ENCODE measurements around the gene NAPEPLD. TPM values are rescaled to one million over a fixed set of nuclear protein-coding genes. Genes with fewer than 3 reads are reported as not detected.
"Not testable (repeated sequence)": the region's sequence is repeated elsewhere in the genome, so short reads cannot be mapped to it uniquely, and the experiment has no call there.

The NAPEPLD gene
- total and polyA plus RNA-seq, 8 donors: 3.1 to 12.4 (median 5.0) TPM

DNA sequence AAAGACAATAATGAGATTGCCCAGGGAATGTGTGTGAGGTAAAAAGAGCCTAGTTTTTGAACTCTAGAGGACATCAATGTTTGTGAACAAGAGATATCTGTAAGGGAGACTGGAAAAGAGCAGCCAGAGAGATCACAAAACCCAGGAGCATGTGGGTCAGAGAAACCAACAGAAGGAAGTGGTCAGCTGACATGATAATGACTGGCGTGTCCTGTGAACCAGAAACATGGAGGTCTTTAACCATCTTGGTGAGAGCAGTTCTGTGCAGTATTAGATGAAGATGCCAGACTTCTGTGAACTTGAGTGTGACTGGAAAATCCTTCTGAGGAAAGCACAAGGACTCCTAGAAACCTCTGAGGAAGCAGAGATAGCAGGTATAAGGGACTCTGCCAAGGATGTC is 10.2 kb upstream of the NAPEPLD start:
- H3K36me3 ChIP-seq; H3K27me3 ChIP-seq; intact Hi-C loops (cut with DNase I); H3K9me3 ChIP-seq; DNase-seq; FAIRE-seq; H3K27ac ChIP-seq; ATAC-seq; H3K4me3 ChIP-seq; H3K4me1 ChIP-seq: not testable (repeated sequence)
- 76 to 96% methylated on average over 1 of the region's 1 CpG for WGBS, 2 donors

DNA sequence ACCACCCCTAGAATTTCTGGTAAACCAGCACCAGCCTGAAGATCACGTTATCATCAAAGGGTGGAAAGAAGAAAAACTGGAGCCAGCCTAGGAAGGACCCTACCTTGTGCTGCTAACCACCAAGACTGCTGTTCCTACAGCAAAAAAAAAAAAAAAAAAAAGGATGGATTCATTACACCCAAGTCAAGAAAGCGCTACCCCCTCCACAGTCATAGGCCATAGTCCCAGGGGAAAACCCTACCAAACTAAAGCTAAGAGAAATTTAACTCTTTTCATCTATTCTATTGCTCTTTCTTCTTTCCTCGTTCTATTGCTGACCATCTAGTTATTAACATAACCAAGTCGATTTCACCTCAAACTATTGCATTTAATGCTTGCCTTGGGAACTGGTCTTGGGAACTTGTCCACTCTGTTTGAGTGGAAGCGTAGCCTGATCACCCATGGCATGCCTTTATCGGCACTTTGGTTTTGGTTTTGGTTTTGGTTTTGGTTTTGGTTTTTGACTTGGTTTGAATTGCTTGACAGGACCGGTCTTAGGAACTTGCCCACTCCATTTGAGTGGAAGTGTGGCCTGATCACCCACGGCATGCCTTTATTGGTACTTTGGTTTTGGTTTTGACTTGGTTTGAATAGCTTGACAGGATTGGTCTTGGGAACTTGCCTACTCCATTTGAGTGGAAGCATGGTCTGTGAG is 6.6 kb upstream of the NAPEPLD start:
- H3K36me3 ChIP-seq; H3K27ac ChIP-seq; H3K4me1 ChIP-seq; H3K9me3 ChIP-seq; FAIRE-seq; DNase-seq; intact Hi-C loops (cut with DNase I); H3K27me3 ChIP-seq; H3K4me3 ChIP-seq; ATAC-seq: not testable (repeated sequence)
- 95 to 96% methylated on average over 8 of the region's 8 CpGs for WGBS, 2 donors

DNA sequence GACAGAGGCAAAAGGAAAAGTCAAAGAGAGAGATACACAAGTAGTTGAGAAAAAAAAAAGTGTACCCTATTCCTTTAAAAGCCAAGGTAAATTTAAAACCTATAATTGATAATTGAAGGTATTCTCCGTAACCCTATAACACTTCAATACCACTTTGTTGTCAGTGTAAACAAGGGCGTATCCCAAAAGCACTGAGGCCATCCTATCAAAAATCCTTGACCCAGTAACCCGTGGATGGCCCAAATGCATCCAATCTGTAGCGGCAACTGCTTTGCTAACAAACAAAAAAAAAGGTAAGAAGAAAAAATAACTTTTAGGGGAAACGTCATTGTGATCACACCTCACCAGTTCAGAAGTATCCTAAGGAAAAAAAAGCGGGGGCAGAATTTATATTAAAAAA is 5.1 kb upstream of the NAPEPLD start:
- no peak for DNase-seq
- H3K27me3 ChIP-seq: no peaks in the 10 kb centered on the region
- ATAC-seq: no peak
- WGBS, 2 donors: 73 to 74% methylated on average over 6 of the region's 6 CpGs
- intact Hi-C loops (cut with DNase I): no loop called here
- FAIRE-seq: no peak
- H3K9me3 ChIP-seq: no peaks in the 10 kb centered on the region
- H3K36me3 ChIP-seq: no peaks in the 10 kb centered on the region
- H3K4me3 ChIP-seq: no peak overlapping the region
- no peak overlapping the region for H3K27ac ChIP-seq
- H3K4me1 ChIP-seq: peaks cover 0 to 4% (median 0%) of the 10 kb centered on the region in 3 donors
- TF ChIP-seq, protein P1, sequence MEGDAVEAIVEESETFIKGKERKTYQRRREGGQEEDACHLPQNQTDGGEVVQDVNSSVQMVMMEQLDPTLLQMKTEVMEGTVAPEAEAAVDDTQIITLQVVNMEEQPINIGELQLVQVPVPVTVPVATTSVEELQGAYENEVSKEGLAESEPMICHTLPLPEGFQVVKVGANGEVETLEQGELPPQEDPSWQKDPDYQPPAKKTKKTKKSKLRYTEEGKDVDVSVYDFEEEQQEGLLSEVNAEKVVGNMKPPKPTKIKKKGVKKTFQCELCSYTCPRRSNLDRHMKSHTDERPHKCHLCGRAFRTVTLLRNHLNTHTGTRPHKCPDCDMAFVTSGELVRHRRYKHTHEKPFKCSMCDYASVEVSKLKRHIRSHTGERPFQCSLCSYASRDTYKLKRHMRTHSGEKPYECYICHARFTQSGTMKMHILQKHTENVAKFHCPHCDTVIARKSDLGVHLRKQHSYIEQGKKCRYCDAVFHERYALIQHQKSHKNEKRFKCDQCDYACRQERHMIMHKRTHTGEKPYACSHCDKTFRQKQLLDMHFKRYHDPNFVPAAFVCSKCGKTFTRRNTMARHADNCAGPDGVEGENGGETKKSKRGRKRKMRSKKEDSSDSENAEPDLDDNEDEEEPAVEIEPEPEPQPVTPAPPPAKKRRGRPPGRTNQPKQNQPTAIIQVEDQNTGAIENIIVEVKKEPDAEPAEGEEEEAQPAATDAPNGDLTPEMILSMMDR (IDR thresholded peaks at IDR 0.05): no peak

DNA sequence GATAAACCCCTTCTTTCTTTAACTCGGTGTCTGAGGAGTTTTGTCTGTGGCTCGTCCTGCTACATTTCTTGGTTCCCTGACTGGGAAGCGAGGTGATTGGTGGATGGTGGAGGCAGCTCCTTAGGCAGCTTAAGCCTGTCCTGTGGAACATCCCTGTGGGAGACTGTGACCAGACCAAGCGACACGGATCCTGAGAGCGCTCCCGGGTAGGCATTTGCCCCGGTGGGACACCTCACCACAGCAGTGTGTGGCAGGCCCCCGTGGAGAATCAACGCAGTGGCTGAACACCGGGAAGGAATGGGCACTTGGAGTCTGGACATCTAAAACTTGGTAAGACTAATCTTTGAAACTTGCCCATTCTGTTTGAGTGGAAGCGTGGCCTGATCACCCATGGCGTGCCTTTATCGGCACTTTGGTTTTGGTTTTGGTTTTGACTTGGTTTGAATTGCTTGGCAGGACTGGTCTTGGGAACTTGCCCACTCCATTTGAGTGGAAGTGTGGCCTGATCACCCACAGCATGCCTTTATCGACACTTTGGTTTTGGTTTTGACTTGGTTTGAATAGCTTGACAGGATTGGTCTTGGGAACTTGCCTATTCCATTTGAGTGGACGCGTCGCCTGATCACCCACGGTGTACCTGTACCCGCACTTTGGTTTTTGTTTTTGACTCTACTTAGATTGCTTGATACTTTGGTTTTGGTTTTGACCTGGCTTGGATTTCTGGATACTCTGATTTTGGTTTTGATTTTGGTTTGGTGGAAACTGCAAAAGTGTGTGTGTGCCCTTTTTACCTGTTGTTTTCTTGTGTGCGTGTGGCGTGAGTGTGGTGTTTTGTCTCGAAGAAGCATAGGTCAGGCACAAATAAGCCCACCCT is 4.1 kb upstream of the NAPEPLD start:
- DNase-seq: peak in 1 of 6 donors; percentile 22
- H3K27ac ChIP-seq; H3K27me3 ChIP-seq; intact Hi-C loops (cut with DNase I); H3K36me3 ChIP-seq; H3K4me1 ChIP-seq; FAIRE-seq; H3K9me3 ChIP-seq; ATAC-seq; H3K4me3 ChIP-seq: not testable (repeated sequence)
- 97% methylated on average over 23 of the region's 23 CpGs for WGBS, 2 donors

DNA sequence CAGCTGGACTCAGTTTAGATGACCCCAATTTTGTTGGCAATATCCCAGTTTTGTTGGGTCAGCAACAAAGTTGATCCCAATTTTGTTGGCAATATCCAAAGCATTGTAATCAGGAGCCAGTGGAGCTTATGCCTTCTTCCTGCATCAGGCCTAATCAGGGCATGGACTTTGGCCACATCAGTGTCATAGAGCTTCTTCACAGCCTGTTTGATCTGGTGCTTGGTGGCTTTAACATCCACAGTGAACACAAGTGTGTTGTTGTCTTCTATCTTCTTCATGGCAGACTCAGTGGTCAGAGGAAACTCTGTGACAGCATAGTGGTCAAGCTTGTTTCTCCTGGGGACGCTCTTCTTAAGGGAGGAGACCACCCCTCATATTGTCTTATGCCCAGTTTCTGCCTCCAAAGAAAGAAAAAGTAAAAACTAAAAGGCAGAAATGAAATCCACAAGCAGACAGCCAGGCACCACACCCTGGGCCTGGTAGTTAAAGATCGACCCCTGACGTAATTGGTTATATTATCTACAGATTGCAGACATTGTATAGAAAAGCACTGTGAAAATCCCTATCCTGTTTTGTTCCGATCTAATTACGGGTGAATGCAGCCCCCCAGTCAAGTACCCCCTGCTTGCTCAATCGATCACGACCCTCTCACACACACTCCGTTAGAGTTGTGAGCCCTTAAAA is 3.2 kb upstream of the NAPEPLD start:
- FAIRE-seq; H3K27me3 ChIP-seq; H3K4me3 ChIP-seq; DNase-seq; H3K9me3 ChIP-seq; ATAC-seq; H3K27ac ChIP-seq; H3K36me3 ChIP-seq; intact Hi-C loops (cut with DNase I): not testable (repeated sequence)
- peaks cover 0 to 11% (median 0%) of the 10 kb centered on the region in 3 donors for H3K4me1 ChIP-seq
- 91 to 94% methylated on average over 8 of the region's 8 CpGs for WGBS, 2 donors

DNA sequence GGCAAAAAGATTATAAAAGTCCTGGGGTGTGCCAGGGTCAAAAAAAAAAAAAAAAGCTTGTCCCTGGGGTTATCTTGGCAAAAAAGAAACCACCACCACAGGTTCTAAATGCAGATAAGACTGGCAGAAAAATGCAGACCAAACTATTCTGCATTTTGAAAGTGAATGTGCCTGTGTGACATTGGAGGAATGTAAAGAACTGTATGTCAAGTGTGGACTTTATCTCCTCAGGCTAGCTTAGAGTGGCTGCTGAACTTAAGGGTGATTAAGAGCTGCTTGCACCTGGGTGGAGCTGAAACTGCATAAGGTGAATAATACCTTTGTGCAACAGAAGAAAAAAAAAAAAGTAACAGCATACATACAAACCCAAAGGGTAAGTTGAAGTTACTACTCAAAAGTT is 1.3 kb upstream of the NAPEPLD start:
- Histone ChIP-seq H3K27ac (no peak overlapping the region), H3K4me3 (peak overlapping the region in 1 of 4 donors; percentile 75), H3K4me1 (peaks cover 0 to 11% (median 0%) of the 10 kb centered on the region in 3 donors), H3K36me3 (no peaks in the 10 kb centered on the region), H3K27me3 (no peaks in the 10 kb centered on the region), H3K9me3 (no peaks in the 10 kb centered on the region)
- FAIRE-seq (no peak), DNase-seq (no peak), ATAC-seq (no peak)
- intact Hi-C loops (cut with DNase I): no loop called here
- TF ChIP-seq, protein P1 (IDR thresholded peaks at IDR 0.05): no peak
